Cerebellar cortex (tissue), 1 donor: ENCODE measurements around the gene NOXA1.
"Not testable (repeated sequence)": the region's sequence is repeated elsewhere in the genome, so short reads cannot be mapped to it uniquely, and the experiment has no call there.

Source experiments
- DNase-seq: peaks from one replicate; pipeline ENCODE4 v3.0.0-alpha.2; 2015; ENCODE audit warnings: low spot score

NOXA1 gene

DNA sequence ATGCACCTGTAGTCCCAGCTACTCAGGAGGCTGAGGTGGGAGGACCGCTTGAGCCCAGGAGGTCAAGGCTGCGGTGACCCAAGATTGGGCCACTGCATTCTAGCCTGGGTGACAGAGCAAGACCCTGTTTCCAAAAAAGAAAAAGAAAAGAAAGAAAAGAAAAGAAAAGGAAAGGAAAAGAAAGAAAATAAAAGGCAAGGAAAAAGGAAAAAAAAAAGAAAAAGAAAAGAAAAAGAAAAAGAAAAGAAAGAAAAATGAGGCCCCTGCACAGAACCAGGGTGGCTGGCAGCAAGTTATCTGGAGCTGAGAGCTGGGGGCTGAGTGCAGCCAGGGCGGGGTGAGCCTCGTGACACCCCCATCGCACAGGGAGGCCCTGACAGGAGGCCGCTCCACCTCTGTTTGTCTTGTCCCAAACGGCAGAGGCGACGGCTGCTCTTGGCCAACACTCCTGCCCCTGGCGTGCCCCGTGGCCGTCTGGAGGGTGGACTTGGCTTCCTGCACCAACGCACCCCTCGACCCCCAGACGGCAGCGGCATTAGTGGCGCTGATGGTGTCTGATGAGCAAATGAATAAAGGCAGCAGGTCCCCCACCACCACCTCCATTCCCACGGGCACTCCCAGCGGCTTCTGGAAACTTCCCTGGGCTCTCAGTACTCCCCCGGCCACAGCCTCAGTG lies 17.0 kb upstream of the NOXA1 start:
- no peak for DNase-seq

DNA sequence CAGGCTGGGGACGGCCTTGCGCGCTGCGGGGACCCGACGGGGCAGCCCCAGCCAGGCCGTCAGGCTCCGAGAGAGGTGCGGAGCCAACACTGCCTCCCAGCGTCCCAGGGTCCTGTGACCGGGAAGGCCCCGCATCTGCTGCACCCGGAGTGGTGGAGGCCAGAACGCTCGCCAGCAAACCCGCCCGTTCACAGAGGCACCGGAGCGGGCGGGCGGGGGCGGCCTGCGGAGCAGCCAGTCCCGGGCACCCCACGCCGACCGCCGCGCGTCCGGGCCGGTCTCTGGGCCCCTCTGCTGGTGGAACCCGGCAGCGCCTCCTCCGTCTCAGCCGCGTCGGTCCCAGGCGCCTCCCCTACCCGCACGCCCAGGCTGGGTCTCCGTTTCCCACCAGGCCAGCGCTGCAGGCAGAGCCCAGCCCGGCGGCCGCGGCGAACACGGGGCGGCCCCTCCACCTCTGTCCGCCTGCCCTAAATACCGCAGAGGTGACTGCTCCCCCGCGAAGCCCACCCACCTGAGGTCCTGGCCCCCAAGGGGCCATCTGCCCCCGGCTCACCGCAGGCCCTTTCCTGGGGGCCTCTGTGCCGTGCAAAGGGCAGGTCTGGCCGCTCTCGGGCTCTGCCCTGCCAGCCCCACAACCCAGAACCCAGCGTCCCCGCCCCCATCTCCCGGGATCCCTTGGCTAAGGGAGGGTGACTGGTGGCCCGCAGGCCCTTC lies 16.2 kb upstream of the NOXA1 start:
- DNase-seq: peak; percentile 28

DNA sequence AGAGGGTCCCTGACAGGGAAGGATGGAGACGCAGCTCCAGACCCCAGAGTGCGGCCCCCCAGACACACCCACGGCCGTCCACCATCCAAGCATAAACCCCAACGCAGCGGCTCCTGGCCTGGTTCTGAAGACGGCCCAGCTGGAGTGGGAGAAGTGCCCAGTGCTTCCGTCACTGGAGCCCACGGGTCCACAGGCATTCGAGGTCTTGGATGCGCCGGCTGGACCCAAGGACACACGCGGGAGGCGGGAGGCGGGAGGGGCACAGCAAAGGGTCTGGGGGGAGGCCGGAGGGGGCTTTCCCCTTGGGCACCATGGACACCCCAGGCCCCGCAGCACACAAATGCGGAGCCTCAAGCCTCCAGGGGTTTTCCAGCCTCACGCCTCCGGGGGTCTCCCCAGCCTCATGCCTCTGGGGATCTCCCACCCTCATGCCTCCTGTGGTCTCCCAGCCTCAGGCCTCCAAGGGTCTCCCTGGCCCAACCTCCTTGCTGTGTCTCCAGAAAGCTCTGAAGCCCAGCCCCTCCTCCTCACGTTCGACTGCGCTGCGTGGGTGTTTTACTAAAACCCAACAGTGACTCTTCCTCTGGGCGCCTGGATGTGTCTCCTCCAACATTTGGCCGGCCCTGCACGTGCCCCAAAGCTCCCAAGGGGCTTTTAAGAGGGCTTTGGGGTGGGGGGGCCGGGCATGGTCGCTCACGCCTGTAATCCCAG lies 15.4 kb upstream of the NOXA1 start:
- peak; percentile 22 for DNase-seq

DNA sequence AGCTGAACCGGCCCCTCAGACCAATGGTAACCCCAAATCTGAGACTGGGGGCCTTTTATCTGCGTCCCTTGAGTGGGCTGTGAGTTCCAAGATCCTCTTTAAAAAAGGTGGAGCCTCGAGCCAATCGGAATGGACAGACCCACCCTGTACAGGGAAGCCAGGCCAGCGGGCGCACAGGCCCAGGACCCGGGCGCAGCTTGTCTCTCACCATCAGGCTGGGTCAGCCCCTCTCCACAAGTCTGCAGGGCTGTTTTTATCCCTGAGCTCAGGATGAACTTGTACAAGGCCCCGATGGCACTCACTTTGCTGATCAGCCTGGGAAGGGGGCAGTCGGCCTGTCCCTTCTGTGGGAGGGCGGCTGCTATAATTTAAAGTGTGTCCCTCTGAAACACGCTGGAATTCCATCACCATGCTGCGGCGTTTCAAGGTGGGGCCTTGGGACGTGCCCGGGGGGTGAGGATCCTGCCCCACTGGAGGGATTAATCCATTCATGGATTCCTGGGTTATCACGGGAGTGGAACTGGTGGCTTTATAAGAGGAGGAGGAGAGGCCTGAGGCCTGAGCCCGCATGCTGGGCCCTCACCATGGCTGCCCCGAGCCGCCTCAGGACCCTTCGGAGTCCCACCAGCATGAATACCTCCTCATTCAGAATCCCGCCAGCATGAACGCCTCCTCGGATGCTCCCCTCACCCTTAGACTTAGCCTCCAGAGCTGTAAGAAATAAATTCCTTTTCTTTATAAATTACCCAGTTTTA lies 14.4 kb upstream of the NOXA1 start:
- DNase-seq: no peak

DNA sequence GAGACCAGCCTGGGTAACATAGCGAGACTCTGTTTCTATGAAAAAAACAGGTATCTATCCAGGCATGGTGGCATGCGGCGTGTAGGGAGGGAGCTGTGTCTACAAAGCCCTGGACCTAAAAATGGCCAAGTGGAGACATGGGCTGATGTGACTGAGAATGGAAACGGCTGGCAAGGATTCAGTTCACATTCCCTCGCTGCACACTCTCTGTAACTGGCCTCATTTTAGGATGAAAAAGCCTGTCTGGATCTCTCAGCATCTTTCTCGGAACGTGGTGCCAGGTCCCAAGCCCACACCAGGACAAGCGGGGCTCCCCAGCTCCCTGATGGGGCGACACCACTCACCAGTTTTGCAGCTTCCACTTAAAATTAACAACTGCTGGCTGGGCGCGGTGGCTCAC lies 13.7 kb upstream of the NOXA1 start:
- DNase-seq: no peak

DNA sequence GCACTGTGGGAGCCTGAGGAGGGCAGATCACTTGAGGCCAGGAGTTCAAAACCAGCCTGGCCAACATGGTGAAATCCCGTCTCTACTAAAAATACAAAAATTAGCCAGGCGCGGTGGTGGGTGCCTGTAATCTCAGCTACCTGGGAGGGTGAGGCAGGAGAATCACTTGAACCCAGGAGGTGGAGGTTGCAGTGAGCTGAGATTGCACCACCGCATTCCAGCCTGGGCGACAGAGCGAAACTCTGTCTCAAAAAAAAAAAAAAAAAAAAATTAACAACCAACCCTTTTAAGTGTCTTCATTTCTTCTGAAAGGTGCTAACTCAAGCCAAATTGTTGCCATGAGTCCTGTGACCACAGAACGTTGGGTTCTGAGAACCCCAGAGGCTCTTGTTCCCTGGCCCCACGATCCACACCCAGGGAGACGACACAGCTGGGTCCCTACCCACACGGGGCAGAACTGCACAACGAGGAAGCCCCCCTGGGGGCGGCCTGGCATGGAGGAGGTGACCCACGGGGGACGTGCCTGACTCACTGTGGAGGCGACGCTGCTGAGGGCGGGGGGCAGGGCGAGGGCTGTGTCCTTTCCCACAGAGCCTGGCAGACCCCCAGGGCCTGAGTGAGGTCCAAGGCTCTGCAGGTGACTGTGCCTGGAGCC lies 12.8 kb upstream of the NOXA1 start:
- DNase-seq: not testable (repeated sequence)

DNA sequence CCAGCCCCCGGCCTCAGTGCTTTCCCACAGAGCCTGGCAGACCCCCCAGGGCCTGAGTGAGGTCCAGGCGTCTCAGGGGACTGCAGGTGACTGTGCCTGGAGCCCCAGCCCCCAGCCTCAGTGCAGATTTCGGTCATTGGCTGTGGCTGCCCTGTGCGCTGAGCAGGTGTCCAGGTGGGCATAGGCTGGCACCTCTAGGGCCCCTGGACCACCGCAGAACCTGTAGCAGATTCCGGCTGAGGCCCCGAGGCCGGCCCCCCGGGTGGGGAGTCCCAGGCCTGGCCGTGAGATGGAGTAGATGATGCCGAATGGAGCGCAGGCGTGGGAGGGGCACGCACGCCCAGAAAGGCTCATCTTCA lies 12.3 kb upstream of the NOXA1 start:
- DNase-seq: no peak

DNA sequence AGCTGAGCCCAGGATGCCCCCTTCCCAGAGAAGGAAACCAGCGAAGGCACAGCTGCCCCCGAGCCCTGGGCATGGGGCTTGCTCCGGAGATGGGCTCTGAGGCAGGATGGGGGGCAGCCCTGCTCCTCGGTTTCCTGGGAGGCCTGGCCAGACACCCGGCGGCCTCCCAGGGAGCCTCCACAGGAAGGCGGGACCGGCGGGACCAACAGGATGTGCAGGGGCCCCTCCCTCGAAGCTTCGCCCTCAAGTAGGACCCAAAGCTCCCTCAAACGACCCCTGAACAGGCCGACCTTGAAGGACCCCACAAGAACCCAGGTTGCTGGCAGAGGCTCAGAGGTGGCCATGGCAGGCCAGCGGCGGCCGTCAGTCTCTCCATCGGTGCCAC lies 11.9 kb upstream of the NOXA1 start:
- no peak for DNase-seq

DNA sequence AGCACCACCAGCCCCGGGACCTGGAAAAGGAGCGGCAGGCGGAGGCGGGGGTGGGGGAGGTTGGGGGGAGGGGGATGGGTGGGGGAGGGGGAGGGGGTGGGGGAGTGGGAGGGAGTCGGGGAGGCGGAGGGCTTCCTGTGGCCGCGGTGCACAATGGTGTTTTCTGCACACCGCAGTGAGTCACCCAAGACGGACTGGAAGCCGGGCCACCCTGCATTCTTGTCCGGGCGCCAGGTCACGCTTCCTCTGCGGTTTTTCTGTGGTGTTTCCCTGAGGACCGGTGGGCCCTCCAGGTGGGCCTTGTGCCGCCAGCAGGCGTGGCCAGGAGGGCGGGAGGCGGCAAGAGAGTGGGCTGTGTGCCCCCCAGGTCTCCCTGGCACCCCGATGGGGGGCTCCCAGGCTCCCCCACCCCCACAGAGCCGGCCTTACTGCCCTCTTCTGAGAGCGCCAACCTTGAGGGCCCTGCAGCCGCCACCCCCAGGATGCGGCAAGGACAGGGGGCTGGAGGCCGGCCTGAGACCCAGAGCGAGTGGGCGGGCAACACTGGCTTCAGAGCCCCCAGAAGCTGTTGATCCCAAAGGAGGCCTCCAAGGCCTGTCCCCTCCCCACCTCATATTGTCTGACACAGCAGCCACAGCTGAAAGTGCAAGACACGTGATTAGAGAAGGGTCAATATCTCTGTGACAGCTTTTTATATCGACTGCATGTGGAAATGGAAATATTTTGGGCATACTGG lies 11.4 kb upstream of the NOXA1 start:
- no peak for DNase-seq

DNA sequence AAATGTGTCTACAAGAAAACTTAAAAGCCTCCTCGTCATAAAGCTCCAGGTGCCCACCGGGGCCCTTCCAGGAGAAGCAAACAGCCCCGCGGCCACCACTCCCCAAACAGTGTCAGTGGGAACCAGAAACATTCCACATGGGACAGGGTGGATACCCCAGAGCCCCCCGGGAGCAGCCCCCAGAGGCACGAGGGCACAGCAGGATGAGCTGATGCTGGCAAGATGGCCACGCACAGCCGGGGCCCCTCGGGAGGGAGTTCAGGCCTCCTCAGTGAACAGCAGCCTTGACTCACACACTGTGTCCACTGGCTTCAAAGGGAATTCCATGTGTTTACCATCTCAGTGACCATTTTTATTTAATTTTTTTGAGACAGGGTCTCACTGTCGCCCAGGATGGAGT lies 10.8 kb upstream of the NOXA1 start:
- DNase-seq: no peak

DNA sequence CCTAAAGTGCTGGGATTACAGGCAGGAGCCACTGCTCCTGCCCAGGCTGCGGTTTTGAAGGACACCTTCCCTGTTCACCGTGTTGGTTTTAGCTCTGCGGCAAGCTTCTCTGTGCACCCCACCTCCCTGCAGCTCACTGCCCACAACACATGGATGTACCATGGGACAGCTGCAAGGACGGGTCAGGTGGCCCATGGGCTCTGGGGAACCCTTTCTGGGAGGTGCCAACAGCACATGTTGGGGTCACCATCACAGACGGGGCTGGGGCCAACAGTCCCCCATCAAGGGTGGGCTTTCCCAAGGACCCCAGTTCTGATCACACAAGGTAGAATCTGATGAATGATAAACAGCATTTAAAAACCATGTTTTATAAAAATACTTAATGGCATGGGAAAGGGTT lies 7.7 kb upstream of the NOXA1 start:
- no peak for DNase-seq

DNA sequence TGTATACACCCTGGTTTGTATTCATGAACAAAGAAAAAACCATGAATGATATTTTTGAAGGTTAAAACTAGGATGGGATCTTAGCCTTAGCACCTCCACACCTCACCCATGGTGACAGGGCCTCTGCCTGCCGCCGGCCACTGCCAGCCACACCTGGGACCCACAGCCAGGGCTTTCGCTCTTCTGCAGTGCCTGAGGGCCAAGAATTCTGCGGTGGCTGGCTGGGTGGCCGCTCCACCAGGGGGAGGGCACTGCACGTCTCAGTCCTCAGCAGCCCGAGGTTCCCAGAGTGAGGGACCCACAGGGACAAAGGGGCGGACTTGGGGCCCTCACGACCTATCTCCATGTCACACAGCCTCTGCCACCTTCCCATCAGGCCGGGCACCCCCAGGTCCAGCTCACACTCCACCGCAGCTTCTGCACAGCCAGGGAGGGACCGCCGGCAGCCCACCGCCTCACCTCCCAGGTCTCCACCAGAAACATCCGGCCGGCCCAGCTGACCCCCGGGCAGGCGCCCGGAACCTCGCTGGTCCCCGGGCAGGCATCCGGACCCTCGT lies 7.1 kb upstream of the NOXA1 start:
- no peak for DNase-seq

DNA sequence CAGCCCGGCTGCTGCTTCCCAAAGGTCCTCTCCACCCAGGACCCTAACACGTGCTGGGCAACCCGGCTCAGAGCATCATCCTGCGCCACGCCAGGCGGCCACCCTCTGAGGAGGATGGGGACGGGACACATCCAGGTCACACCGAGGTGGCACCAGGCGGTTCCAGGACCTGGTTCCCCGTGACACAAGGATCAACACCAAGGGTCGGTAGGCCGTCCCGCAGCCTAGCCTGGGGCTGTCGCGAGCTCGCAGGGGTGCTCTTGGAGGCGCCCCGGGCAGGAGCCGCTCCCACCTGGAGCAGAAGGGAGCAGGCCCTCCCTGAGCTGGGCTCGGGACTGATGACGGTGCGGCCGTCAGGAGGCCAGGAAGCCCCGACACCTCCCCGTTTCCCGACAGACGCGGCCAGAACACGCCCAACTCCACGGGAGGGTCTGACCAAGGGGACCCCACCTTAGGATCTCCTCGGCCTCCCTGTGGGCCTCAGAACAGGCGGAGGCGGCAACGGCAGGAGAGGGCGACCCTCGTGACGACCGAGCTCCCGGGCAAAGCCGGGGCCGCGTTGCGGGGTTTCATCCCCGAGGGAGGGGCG lies 6.5 kb upstream of the NOXA1 start:
- no peak for DNase-seq

DNA sequence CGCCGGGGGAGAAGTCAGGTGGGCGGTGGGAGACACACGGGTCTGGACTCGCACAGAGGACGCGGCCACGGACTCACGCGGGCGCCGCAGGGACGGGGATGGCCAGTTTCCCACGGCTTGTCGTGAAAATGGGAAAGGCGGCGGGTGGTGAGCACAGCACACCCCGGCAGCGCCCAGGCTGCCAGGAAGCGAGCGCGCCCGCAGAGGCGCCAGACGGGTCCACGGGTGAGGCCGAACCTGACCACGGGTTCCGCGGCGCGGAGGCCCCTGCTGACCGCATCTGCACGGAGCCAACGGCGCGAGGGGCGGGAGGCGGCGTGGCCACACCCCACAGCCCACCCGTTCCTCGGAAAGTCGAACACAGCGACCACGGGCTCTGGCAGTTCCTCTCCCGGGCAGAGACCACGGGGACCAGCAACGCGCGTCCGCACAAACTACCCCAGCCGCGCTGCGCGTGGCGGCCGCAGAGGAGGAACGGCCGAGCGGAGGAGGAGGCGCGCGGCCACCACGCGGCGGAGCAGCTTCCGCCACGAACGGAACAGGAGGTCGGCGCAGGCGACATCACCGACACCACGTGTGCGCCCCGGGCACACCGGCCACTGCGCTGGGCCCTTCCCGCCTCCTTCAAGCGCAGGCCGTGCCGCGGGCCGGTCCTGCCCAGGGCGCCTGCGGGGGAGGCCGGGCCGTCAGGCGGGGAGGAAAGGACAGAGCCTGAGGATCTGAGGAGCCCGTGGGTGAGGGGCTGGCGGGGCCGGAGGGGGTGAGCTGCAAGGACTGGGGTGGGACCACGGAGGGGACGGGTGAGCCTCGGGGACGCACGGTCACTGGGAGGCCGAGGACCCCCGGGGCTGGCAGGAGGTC lies 5.8 kb upstream of the NOXA1 start:
- no peak for DNase-seq

DNA sequence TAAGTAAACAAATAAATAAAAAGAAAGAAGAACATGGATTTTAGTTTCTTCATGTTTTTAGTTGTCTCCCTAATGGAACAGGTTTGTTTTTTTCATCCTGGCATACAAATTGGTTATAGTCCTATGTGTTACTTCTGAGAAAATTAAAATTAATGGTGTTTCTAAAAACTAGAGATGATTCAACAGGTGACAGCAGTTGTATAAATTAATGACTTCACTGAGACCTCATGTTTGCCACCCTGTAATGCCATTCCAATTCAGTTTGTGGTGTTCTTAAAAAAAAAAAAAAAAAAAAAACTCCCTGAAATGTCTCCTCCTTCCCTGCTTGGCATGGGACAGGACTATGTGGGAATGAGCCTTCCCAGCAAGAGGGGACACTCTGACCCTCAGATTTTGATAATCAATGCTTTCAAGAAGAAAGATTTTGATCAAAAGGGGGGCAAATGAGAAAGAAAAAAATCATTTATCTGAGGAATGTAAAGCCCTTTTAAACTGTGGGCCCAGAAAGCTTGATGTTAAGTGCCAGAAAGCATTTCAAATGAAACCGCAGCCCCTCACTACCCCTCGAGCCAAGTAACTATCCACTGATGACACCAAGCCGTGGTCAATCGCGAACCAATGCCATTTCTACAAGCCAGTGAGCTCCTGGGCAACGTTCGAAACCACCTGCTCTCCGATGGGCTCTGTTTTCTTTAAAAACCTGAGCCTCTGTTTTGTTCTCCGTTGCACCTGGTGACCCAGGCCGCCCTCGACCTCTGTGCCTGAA lies 1.2 kb upstream of the NOXA1 start:
- no peak for DNase-seq

DNA sequence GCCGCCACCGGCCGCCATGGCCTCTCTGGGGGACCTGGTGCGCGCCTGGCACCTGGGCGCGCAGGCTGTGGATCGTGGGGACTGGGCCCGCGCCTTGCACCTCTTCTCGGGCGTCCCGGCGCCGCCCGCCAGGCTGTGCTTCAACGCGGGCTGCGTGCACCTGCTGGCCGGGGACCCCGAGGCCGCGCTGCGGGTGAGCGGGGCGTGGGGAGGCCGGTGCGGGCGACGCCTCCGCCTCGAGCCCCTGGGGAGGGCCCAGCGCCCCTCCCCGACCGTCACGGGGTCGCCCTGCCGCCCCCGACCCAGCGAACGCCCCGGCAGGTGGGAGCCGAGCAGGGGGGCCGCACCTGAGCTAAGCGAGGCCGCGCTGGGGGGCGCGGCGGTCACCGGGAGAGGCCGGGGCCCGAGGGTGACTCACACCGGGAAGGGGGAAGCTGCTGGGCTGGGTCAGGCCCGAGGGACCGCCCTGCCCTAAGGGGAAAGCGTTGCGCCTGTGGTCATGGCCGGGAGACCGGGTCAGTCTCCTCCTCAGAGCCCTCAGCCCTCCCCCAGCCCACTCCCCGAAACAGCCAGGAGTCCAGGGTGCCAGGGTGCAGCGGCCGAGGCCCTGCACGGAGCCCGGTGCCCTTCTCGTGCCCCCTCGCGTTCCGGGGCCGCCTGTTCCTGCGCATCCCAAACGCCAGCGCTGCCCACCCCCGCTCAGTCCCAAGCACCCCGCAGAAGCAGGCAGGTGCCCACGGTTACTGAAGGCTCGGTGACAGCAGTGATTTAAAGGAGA lies 510 bp downstream of the NOXA1 start:
- no peak for DNase-seq

DNA sequence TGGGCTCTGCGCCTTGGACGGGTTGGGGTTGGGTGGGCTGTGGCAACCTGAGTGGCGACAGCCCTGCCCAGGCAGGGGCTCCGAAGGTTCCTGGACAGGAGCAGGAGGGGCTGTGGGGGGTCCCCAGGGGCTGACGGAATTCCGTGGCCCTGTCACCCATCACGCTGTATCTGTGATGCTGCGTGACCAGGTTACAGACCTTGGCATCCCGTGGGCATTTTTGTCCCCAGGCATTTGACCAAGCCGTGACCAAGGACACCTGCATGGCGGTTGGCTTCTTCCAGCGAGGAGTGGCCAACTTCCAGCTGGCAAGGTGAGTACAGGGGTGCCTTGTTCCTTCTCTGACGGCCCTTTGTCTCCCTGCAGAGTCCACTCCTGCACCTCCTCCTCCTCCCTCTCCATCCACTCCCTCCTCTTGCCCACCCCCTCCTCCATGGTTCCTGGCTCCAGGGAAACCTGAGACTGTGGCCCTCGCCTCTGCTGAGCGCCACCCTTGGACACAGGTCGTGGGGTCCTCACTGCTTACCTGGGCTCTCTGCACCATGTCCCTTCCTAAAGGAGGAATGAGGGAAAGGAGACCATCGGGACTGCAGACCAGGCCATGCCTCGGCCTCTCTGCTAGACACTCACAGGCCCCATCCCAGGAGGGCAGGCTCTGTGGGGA lies 3.0 kb downstream of the NOXA1 start:
- no peak for DNase-seq
